HepG2 (cell line): ENCODE results near the gene CAPN9. TPM values are rescaled to one million over a fixed set of nuclear protein-coding genes. Genes with fewer than 3 reads are reported as not detected.

Source experiments
- ATAC-seq: fragments of 200-7000 bp; cut with Tn5 transposase; 3 replicates; pipeline ENCODE4 v1.9.1; 2020; ENCODE audit warnings: mild to moderate bottlenecking, moderate library complexity
- BruUV-seq: library from RNA; stranded (reverse); fragments of 400-500 nt; replicated peaks from 2 replicates; lab custom pipeline; 2021; lab: Mats Ljungman, UMichigan
- CTCF ChIA-PET: fragments of 300-600 bp; formaldehyde crosslinking; extraction: SDS; loops from one replicate; lab custom pipeline; 2021; ENCODE audit warnings: low total read pairs, inconsistent platforms, low intra/inter-chr PET ratio; lab: Yijun Ruan, JAX
- POLR2A ChIA-PET: fragments of 350-600 bp; sonication (Branson Sonifier 250); formaldehyde crosslinking; loops from one replicate; lab custom pipeline; 2020; ENCODE audit warnings: antibody characterized with exemption, inconsistent platforms; lab: Yijun Ruan, JAX
- DNase-seq: peaks from one replicate; pipeline ENCODE4 v3.0.0-alpha.2; 2015; ENCODE audit warnings: low spot score
- FAIRE-seq: peaks from 3 replicates; lab custom pipeline; 2011; peaks lifted over from hg19 to GRCh38; lab: Jason Lieb, UNC
- H2AFZ ChIP-seq: one replicate; pipeline ENCODE4 v1.6.1; 2011; ENCODE audit warnings: low read length, inconsistent platforms
- H3K27ac ChIP-seq: fragments of 300-600 bp; 3 replicates; pipeline ENCODE4 v1.8.0; 2011; ENCODE audit warnings: mixed run types, mild to moderate bottlenecking, mixed read lengths, low read length, inconsistent platforms; ENCODE audit not compliant: insufficient read depth; ENCODE audit errors: extremely low read length
- H3K27me3 ChIP-seq, 2 experiments: fragments of 200-600 bp in 1 of 2; 2 replicates in 1 of 2; 3 replicates in 1 of 2; pipeline versions ENCODE4 v1.6.0 to v1.8.0; 2011; ENCODE audit warnings: low read length in 2 of 2, mild to moderate bottlenecking in 2 of 2, moderate library complexity in 2 of 2, inconsistent platforms in 1 of 2; ENCODE audit not compliant: insufficient read depth in 2 of 2, control insufficient read depth in 1 of 2
- H3K36me3 ChIP-seq, 2 experiments: fragments of 200-600 bp in 1 of 2; replicated peaks in 1 of 2; 2 replicates in 1 of 2; 3 replicates in 1 of 2; pipeline versions ENCODE4 v1.5.1 to v1.8.0; 2011; ENCODE audit warnings: low read length in 2 of 2, inconsistent platforms in 1 of 2; ENCODE audit not compliant: insufficient read depth in 2 of 2, control insufficient read depth in 1 of 2
- H3K4me1 ChIP-seq: 2 replicates; pipeline ENCODE4 v1.5.1; 2012; ENCODE audit warnings: low read length, inconsistent platforms; ENCODE audit not compliant: insufficient read depth
- H3K4me2 ChIP-seq: 2 replicates; pipeline ENCODE4 v1.6.0; 2011; ENCODE audit warnings: low read depth, low read length, inconsistent platforms
- H3K4me3 ChIP-seq, 3 experiments: fragments of 200-600 bp in 1 of 3; sonication (generic), shearing (Covaris generic) in 1 of 3; replicated peaks in 1 of 3; 2 replicates each; pipeline ENCODE4 v1.5.1; 2011 to 2016; ENCODE audit warnings: low read length in 3 of 3, inconsistent platforms in 2 of 3, low read depth in 2 of 3, mild to moderate bottlenecking in 2 of 3, control low read depth in 1 of 3, mixed read lengths in 1 of 3; ENCODE audit not compliant: insufficient read depth in 1 of 3
- H3K79me2 ChIP-seq: one replicate; pipeline ENCODE4 v1.6.1; 2011; ENCODE audit warnings: low read length, inconsistent platforms; ENCODE audit not compliant: insufficient read depth
- H3K9ac ChIP-seq: 2 replicates; pipeline ENCODE4 v1.6.0; 2011; ENCODE audit warnings: mild to moderate bottlenecking, low read depth, low read length, inconsistent platforms; ENCODE audit not compliant: insufficient read depth
- H3K9me3 ChIP-seq: 2 replicates; pipeline ENCODE4 v1.5.1; 2012; ENCODE audit warnings: mild to moderate bottlenecking, low read length
- H4K20me1 ChIP-seq: 2 replicates; pipeline ENCODE4 v1.6.0; 2011; ENCODE audit warnings: inconsistent platforms, mild to moderate bottlenecking, low read length, moderate library complexity; ENCODE audit not compliant: insufficient read depth
- ARHGAP35 ChIP-seq: sonication (generic); formaldehyde crosslinking; IDR thresholded peaks from 2 replicates; pipeline ENCODE4 v1.9.0; 2022; ENCODE audit warnings: mild to moderate bottlenecking, inconsistent platforms, moderate library complexity, missing genetic modification reagents, borderline replicate concordance
- CBFB ChIP-seq: sonication (generic); formaldehyde crosslinking; IDR thresholded peaks from 2 replicates; pipeline ENCODE4 v1.4.0; 2020; ENCODE audit warnings: missing genetic modification reagents
- CC2D1A ChIP-seq: sonication (generic); formaldehyde crosslinking; IDR thresholded peaks from 2 replicates; pipeline ENCODE4 v1.8.1; 2023; ENCODE audit warnings: mild to moderate bottlenecking, missing genetic modification reagents
- HOXA9 ChIP-seq: sonication (generic); formaldehyde crosslinking; IDR thresholded peaks from 2 replicates; pipeline ENCODE4 v1.8.1; 2022; ENCODE audit warnings: missing genetic modification reagents, mild to moderate bottlenecking, moderate library complexity, borderline replicate concordance
- NCOA5 ChIP-seq: sonication (generic); formaldehyde crosslinking; IDR thresholded peaks from 2 replicates; pipeline ENCODE4 v1.4.0; 2020; ENCODE audit warnings: missing genetic modification reagents
- PRMT3 ChIP-seq: sonication (generic); formaldehyde crosslinking; IDR thresholded peaks from 2 replicates; pipeline ENCODE4 v1.8.1; 2022; ENCODE audit warnings: low read depth, mild to moderate bottlenecking, moderate library complexity, missing genetic modification reagents, borderline replicate concordance
- YEATS4 ChIP-seq: sonication (generic); formaldehyde crosslinking; IDR thresholded peaks from 2 replicates; pipeline ENCODE4 v1.4.0; 2020; ENCODE audit warnings: missing genetic modification reagents, borderline replicate concordance
- ZNF441 ChIP-seq: sonication (generic); formaldehyde crosslinking; IDR thresholded peaks from 2 replicates; pipeline ENCODE4 v1.7.0; 2021; ENCODE audit warnings: missing genetic modification reagents, borderline replicate concordance
- ZNF713 ChIP-seq: sonication (generic); formaldehyde crosslinking; IDR thresholded peaks from 2 replicates; pipeline ENCODE4 v1.4.0; 2020; ENCODE audit warnings: mild to moderate bottlenecking, missing genetic modification reagents
- ZNF768 ChIP-seq: sonication (generic); formaldehyde crosslinking; IDR thresholded peaks from 2 replicates; pipeline ENCODE4 v1.4.0; 2020; ENCODE audit warnings: missing genetic modification reagents
- ZNF790 ChIP-seq: sonication (generic); formaldehyde crosslinking; IDR thresholded peaks from 2 replicates; pipeline ENCODE4 v1.8.0; 2022; ENCODE audit warnings: missing genetic modification reagents, mild to moderate bottlenecking, borderline replicate concordance
- WGBS: methylation state at CpG from one replicate; pipeline ENCODE4 v1.1.6; 2017; ENCODE audit warnings: low lambda C conversion rate; 5-methylcytosine and 5-hydroxymethylcytosine counted together
- in situ Hi-C: cut with HindIII; loops from 2 replicates; pipeline ENCODE4 v1.10.0; 2017; ENCODE audit warnings: low pct_unique_long_range_greater_than_20kb; ENCODE audit not compliant: extremely low pct_ligation_motif_present
- intact Hi-C: fragments of 100-400 bp; cut with micrococcal nuclease; formaldehyde crosslinking; loops from one replicate; pipeline ENCODE4 v1.10.0; 2022; ENCODE audit not compliant: unreplicated experiment
- polyA plus RNA-seq, 8 experiments: library from polyadenylated mRNA; depleted of rRNA in 3 of 8; stranded (reverse) in 7 of 8; unstranded in 1 of 8; fragments of >200 nt; fragmentation: Illumina TruSeq in 4 of 8; extraction: Trizol in 4 of 8; gene quantifications; 2 replicates each; pipeline versions ENCODE4 v1.2.1 to v1.2.3, GENCODE V29; 2011 to 2016; ENCODE audit warnings: low read depth in 4 of 8, missing spikeins in 1 of 8, mixed read lengths in 1 of 8; ENCODE audit not compliant: insufficient read depth in 1 of 8
- total RNA-seq, 5 experiments: library from RNA; depleted of rRNA; stranded (reverse); fragments of >200 nt; fragmentation: Illumina TruSeq; extraction: Trizol; gene quantifications; 2 replicates each; pipeline ENCODE4 v1.2.3, GENCODE V29; 2016; ENCODE audit warnings: low read depth in 1 of 5
- TF ChIP-seq, protein P1 (sequence below): IDR thresholded peaks from 2 replicates; pipeline ENCODE4 v1.6.1; 2016
- TF ChIP-seq, protein P2 (sequence below): sonication (generic); formaldehyde crosslinking; IDR thresholded peaks from 2 replicates; pipeline ENCODE4 v1.8.1; 2022; ENCODE audit warnings: low read depth, mild to moderate bottlenecking, missing genetic modification reagents

Gene CAPN9
- total and polyA plus RNA-seq, 2 of the 13 experiments (the other 11 are each of a cell fraction or from before 2014, with no cell fraction given), result 0.04 to 0.31 TPM

- H3K4me2 ChIP-seq, result no peak overlapping the region
- no peaks in the 10 kb centered on the region for H3K79me2 ChIP-seq
- H2AFZ ChIP-seq, result no peak overlapping the region
- TF ChIP-seq ZNF713 (CRISPR knock-in tag) (no peak), NCOA5 (CRISPR knock-in tag) (no peak), PRMT3 (CRISPR knock-in tag) (no peak), CC2D1A (CRISPR knock-in tag) (no peak), ZNF790 (no peak), CBFB (CRISPR knock-in tag) (no peak), ARHGAP35 (CRISPR knock-in tag) (no peak), ZNF441 (CRISPR knock-in tag) (no peak), YEATS4 (CRISPR knock-in tag) (no peak), HOXA9 (no peak), ZNF768 (no peak)
- TF ChIP-seq, protein P1, sequence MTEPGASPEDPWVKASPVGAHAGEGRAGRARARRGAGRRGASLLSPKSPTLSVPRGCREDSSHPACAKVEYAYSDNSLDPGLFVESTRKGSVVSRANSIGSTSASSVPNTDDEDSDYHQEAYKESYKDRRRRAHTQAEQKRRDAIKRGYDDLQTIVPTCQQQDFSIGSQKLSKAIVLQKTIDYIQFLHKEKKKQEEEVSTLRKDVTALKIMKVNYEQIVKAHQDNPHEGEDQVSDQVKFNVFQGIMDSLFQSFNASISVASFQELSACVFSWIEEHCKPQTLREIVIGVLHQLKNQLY, result no peak
- TF ChIP-seq, protein P2, sequence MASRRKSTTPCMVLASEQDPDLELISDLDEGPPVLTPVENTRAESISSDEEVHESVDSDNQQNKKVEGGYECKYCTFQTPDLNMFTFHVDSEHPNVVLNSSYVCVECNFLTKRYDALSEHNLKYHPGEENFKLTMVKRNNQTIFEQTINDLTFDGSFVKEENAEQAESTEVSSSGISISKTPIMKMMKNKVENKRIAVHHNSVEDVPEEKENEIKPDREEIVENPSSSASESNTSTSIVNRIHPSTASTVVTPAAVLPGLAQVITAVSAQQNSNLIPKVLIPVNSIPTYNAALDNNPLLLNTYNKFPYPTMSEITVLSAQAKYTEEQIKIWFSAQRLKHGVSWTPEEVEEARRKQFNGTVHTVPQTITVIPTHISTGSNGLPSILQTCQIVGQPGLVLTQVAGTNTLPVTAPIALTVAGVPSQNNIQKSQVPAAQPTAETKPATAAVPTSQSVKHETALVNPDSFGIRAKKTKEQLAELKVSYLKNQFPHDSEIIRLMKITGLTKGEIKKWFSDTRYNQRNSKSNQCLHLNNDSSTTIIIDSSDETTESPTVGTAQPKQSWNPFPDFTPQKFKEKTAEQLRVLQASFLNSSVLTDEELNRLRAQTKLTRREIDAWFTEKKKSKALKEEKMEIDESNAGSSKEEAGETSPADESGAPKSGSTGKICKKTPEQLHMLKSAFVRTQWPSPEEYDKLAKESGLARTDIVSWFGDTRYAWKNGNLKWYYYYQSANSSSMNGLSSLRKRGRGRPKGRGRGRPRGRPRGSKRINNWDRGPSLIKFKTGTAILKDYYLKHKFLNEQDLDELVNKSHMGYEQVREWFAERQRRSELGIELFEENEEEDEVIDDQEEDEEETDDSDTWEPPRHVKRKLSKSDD, result no peak
- TF ChIP-seq, all 625 proteins: peak for 0
- H3K9ac ChIP-seq, result no peak overlapping the region
- H3K4me1 ChIP-seq, result no peaks in the 10 kb centered on the region
- no TSS peak for BruUV-seq
- ChIA-PET POLR2A (no interaction called here), CTCF (no interaction called here)
- 73% methylated on average over 4 of the region's 4 CpGs for WGBS
- H3K27ac ChIP-seq, result no peak overlapping the region
- no peaks in the 10 kb centered on the region for H3K36me3 ChIP-seq
- ATAC-seq (no peak), DNase-seq (no peak), FAIRE-seq (no peak)
- no peaks in the 10 kb centered on the region for H4K20me1 ChIP-seq
- H3K27me3 ChIP-seq, result peaks cover 0 to 18% of the 10 kb centered on the region in 2 experiments; a peak in 2 of 5 replicates
- no peaks in the 10 kb centered on the region for H3K9me3 ChIP-seq
- no peak overlapping the region for H3K4me3 ChIP-seq
- intact Hi-C loops, result no loop called here
- in situ Hi-C loops, result no loop called here
Measured at GRCh38 chr1:230824551-230824918, 77.3 kb downstream of the CAPN9 start.
